Esophagus mucosa (tissue), 1 donor: ENCODE data around the gene LPAR5. TPM values are rescaled to one million over a fixed set of nuclear protein-coding genes. Genes with fewer than 3 reads are reported as not detected.
A peak's percentile ranks its signal among the peaks of the same experiment; 100 is the strongest.
"Not testable (repeated sequence)": the region's sequence is repeated elsewhere in the genome, so short reads cannot be mapped to it uniquely, and the experiment has no call there.

Source experiments
- ATAC-seq: fragments of 200-7000 bp; cut with Tn5 transposase; one replicate; pipeline ENCODE4 v1.9.1; 2020
- total RNA-seq: library from RNA; stranded (reverse); gene quantifications from one replicate; pipeline ENCODE4 v1.2.4, GENCODE V29; 2023
- donor health status: DM: yes; HTN: yes; CAD: no.

The LPAR5 gene
- total RNA-seq, 1 donor from 2014 or later = 18.9 TPM

GRCh38 chr12:6606331-6607131, 29.2 kb downstream of the LPAR5 start:
- peak; percentile 29 for ATAC-seq

DNA sequence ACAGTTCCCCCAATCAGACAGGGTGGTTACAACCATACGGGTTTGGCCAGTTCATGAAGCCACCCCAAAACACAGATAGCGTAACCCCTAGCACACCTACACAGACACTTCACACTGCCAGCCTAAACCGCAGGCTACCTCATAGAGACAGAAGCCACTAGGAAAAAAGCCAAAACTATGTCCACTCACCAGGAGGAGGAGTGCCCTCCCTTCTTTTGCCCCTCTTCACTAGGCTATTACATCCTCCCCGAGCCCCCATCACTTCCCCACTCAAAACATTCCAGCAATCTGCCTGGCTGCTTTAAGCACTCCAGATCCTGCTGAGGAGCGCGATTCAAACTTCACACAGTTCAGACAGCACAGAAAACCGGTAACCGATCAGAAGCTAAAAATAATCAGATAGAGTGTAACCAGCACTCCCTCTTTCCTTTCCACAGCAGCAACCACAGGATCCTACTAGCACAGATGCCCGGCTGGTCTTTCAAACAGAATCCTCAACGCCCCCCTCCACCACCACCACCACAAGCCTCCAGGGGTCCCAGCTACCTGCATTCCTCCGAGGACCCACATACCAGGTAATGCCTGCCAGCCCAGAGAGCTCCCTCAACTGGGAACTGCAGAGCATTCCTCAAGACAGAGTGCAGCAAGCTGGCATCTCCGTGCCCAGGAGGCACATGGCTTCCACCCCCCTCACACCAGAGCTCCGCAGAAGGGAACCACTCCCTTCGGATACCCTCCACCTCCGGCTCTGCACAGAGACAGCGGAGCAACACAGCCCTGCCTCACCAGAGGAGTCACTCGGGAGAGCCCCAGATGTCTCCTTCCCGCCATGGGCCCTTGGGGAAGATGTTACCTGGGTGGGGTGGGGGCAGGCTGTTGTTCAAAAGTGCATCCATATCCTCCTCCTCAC, 30.1 kb downstream of the LPAR5 start:
- peak; percentile 12 for ATAC-seq

- ATAC-seq = no peak
Measured at GRCh38 chr12:6604259-6605029, 31.3 kb downstream of the LPAR5 start.

DNA sequence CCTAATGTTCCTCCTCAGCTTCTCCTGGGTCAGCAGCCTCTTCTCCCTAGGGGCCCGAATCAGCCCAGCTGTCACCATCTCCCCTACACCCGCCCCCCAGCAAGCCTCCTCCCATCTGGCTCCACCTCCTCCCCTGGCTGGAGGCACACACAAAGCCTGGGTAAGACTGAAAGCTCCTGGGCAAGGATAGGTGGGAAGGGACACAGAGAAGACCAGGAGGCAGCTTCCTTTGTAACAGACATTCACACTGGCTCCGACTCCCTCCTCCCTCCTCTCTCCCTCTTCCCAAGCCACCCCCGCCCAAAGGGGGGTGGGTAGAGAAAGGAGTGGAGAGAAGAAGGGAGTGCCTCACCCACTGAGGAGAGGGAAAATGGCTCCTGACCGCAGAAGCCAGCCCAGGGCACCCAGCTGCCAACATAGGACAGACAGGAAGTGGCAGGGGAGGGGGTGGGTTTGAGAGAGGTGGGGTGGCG, 32.6 kb downstream of the LPAR5 start:
- no peak for ATAC-seq

DNA sequence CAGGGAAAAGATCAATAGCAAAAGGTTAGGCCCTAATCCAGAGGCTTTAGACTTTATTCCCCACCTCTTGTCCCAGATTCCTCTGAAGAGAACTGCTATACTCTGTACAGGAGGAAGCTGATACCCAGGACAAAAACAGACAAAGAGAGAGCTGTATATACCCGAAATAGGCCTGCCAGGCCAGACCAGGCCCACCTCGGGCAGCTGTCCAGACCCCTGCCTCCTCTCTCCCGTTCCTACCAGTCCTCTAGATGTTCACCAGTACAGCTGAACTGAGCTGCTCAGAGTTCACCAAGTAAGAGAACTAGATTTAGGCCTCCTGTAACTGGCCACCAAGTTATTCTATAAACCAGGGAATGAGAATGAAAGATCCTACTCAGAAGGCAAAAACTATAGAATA, 33.2 kb downstream of the LPAR5 start:
- no peak for ATAC-seq

- peak; percentile 18 for ATAC-seq
Measured at GRCh38 chr12:6595673-6596072, 40.1 kb downstream of the LPAR5 start.

DNA sequence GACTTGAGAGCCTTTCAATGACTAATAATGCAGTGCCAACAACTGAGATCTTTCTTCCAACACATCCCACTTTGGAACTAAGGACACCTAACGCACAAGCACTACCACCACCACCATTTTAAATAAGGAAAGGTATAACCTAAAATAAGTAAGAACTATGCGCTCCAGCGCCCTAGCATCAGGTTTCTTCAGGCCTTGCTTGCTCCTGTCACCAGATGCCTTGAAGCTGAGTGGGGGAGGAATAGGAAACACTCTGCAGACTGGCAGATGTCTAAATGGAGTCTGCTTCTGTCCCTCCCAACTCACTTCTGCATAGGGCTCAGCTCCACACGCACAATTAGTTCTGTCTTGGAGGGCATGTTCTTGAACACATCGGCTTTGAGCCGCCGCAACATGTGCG, 43.7 kb downstream of the LPAR5 start:
- ATAC-seq = no peak

GRCh38 chr12:6586569-6586968, 49.2 kb downstream of the LPAR5 start:
- ATAC-seq = not testable (repeated sequence)

DNA sequence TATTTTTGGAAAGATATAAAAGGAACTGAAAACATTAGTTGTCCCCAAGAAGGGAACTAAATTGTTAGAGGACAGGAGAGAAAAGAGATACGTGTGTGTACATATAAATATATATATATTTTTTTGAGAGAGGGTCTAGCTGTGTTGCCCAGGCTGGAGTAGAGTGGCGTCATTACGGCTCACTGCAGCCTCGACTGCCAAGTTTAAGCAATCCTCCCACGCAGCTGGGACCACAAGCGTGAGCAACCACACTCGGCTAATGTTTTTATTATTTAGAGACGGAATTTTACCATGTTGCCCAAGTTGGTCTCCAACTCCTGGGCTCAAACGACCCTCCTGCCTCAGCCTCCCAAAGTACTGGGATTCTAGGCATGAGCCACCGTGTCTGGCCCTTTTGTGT, 51.5 kb downstream of the LPAR5 start:
- ATAC-seq = no peak

GRCh38 chr12:6582959-6583358, 52.8 kb downstream of the LPAR5 start:
- no peak for ATAC-seq

DNA sequence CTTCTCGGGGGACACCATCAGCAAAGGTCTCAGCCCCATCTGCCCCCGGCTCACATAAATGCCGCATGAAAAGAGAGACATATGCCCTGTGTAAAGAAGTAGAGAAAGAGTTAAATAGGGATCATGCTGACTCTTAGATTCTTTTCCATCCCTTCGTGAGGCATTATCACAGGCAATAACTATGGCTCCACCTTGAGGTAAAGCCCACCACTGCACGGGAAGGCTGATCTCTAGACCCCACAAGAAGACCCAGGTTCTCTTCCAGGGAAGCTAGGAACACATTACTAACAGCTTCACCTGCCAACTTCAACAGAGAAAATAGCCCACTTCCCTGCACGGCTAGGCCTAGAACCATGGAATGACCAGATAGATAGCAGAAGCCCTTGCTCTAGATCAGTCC, 53.6 kb downstream of the LPAR5 start:
- no peak for ATAC-seq

DNA sequence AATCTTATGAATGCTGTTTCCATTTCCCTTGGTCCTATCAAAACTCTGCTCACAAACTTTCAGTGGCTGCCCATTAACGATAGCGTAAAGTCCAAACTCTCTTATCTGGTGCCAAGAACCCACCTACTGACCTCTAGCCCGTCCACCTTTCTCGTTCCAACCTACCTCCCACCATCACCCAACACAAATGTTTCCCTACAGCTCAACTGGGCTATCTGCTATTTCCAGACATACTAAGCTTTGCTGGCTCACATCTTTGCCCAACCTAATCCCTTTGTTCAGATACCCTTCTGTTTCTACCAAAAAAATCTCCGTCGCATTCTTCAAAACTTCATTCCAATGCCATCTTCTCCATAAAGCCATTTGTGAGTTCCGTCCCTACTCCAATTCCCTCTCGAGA, 60.1 kb downstream of the LPAR5 start:
- ATAC-seq = no peak

DNA sequence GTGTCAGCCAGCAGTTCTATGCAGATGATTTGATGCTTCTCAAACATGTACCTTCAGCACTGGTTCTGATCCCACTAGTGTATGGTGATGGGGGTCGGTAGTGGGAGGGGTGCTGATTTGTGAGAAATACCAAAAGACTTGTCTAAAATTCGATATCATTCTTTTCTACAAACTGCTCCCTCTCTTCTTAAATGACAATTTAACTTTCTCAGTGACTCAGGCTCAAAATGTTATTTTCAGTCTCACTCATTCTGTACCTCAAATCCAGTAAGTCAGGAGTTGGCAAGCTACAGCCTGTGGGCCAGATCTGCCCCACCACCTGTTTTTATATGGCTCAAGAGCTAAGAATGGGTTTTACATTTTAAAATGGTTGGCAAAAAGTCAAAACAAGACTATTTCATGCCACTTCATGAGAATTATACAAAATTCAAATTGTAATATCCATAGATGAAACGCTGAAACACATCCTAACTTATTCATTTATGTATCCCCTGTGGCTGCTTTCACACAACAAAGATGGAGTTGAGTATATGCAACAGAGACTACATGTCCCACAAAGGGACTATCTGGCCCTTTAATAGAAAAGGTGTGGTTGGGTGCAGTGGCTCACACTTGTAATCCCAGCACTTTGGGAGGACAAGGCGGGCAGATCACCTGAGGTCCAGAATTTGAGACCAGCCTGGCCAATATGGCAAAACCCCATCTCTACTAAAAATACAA, 61.0 kb downstream of the LPAR5 start:
- ATAC-seq = no peak

DNA sequence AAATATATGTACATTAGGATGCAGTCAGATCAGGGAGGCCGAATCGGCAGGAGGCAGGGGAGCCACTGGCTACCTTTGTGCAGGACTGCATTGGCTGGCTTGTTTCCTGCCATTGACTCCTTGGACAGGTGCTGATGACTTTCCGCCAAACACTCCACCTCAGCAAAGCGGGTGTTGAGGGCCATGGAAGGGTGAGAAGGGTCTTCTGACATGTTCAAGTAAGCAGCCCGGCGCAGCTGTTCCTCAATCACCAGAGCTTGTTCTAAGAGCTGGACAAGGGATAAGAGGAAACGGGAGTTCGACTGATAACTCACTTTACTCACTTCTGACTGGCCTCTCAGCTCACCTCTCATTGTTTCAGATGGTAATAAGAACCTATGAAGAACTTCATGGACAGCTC, 62.8 kb downstream of the LPAR5 start:
- no peak for ATAC-seq

GRCh38 chr12:6570264-6570887, 65.4 kb downstream of the LPAR5 start:
- no peak for ATAC-seq

DNA sequence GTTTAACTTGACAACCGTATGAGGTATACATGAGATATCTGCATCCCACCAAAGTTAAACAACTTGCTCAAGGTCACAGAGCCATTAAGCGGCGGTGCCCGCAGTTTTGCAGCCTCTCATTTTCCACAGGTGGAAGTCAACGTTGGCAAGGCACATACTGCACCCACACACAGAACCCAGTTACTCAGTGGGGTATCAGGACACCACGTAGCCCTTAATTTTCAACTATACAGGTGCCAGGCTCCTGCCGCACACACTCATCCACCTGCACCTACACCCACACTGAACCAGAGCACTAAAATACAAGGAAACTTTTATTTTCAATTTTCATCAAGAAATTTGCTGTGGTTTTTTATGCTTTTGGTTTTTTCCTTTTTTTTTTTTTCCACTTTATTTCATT, 66.0 kb downstream of the LPAR5 start:
- ATAC-seq = no peak

DNA sequence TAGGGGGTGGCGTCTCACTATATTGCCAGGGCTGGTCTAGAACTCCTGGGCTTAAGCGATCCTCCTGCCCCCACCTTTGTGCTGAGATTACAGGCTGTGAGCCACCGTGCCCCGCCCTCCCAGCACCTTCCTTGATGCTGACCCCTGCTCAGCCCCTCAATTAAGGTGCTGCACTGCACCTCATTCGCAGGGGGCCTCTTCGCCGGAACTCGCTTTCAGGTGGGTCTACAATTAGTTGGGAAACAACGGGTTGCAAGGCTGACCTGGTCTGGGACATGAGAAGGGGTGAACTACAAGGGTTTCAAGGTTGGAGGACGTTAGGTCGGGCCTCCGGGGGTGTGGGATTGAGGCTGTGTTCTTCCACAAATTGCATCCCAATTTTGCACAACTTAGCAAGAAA, 66.4 kb downstream of the LPAR5 start:
- no peak for ATAC-seq
